Adrenal gland (tissue), 12 donors: ENCODE measurements around the gene SLC5A10. TPM values are rescaled to one million over a fixed set of nuclear protein-coding genes. Genes with fewer than 3 reads are reported as not detected.
A peak's percentile ranks its signal among the peaks of the same experiment; 100 is the strongest.

Experiments used
- DNase-seq, 7 donors: peaks; one replicate each; pipeline ENCODE4 v3.0.0-alpha.2; 2019 to 2020
- H3K27ac ChIP-seq, 5 donors: fragments of 200-600 bp; sonication (generic) in 4 of 5; 1 replicate in 3 of 5; 2 replicates in 2 of 5; pipeline versions ENCODE4 v1.5.1 to v1.8.0; 2016 to 2020; ENCODE audit warnings: mild to moderate bottlenecking in 1 of 5
- H3K27me3 ChIP-seq: fragments of 200-600 bp; 2 replicates; pipeline ENCODE4 v1.8.0; 2021
- H3K36me3 ChIP-seq, 2 donors: fragments of 200-600 bp; replicated peaks in 1 of 2; 1 replicate in 1 of 2; 2 replicates in 1 of 2; pipeline versions ENCODE4 v1.5.1 to v1.8.0; 2018 to 2022
- H3K4me1 ChIP-seq, 2 donors: fragments of 200-600 bp; replicated peaks in 1 of 2; 1 replicate in 1 of 2; 2 replicates in 1 of 2; pipeline versions ENCODE4 v1.5.1 to v1.8.0; 2018 to 2021
- H3K4me3 ChIP-seq, 4 donors: fragments of 200-600 bp; sonication (generic) in 3 of 4; one replicate each; pipeline ENCODE4 v1.5.1; 2016 to 2018
- H3K9me3 ChIP-seq, 3 donors: fragments of 200-600 bp; sonication (generic) in 1 of 3; replicated peaks in 1 of 3; 1 replicate in 2 of 3; 2 replicates in 1 of 3; pipeline versions ENCODE4 v1.5.1 to v1.8.0; 2016 to 2021
- CTCF ChIP-seq, 6 experiments: fragments of 450-650 bp in 4 of 6; fragments of 200-600 bp in 2 of 6; sonication (generic) in 1 of 6; IDR thresholded peaks; 1 replicate in 5 of 6; 2 replicates in 1 of 6; pipeline versions ENCODE4 v1.5.1 to v1.8.0; 2016 to 2021; ENCODE audit warnings: antibody characterized with exemption in 6 of 6, mild to moderate bottlenecking in 2 of 6, moderate library complexity in 1 of 6
- POLR2A ChIP-seq, 2 donors: fragments of 450-650 bp; IDR thresholded peaks; one replicate each; pipeline ENCODE4 v1.6.1; 2017; ENCODE audit warnings: antibody characterized with exemption in 2 of 2, mild to moderate bottlenecking in 2 of 2, moderate library complexity in 1 of 2
- WGBS, 4 donors: extraction: QIAGEN DNeasy Blood & Tissue Kit in 2 of 4; methylation state at CpG; one replicate each; pipeline versions ENCODE4 v1.1.5 to v1.1.7; 2013 to 2017; 5-methylcytosine and 5-hydroxymethylcytosine counted together
- intact Hi-C, 2 donors: fragments of 100-400 bp; cut with DNase I; formaldehyde crosslinking; loops; one replicate each; pipeline versions ENCODE4 v1.14.1 to v1.15.0; 2022 to 2023
- polyA plus RNA-seq, 3 donors: library from polyadenylated mRNA; stranded (reverse); fragments of 200-250 nt in 2 of 3; fragments of 350-450 nt in 1 of 3; fragmentation: Illumina TruSeq in 1 of 3; extraction: RNeasy Lipid Tissue Mini Kit (QIAGEN cat#74804) in 1 of 3; gene quantifications; one replicate each; pipeline ENCODE4 v1.2.3, GENCODE V29; 2013 to 2014
- total RNA-seq, 9 donors: library from RNA; depleted of rRNA in 4 of 9; stranded (reverse); fragments of >200 nt in 4 of 9; fragments of 120-200 nt in 1 of 9; fragmentation: NEBNext Ultra II Directional in 1 of 9; extraction: Animal tissue kit (Norgen Biotek cat#: 25700) in 1 of 9; gene quantifications; one replicate each; pipeline versions ENCODE4 v1.1.0 to v1.2.4, GENCODE V29; 2013 to 2023
- donor health status: healthy with polysubstance abuse.
- donor health status: Bipolar disorder and iron deficiency.
- donor health status: DM: yes; HTN: yes; CAD: no.
- donor health status: DM: no; HTN: no; CAD: no.
- donor health status: DM: no; HTN: no; CAD: no.
- donor health status: DM: yes; HTN: yes; CAD: no.

The SLC5A10 gene
- total and polyA plus RNA-seq, 12 donors, result 0.16 to 0.94 (median 0.22) TPM; not detected in 8

- Histone ChIP-seq H3K4me3 (no peak overlapping the region), H3K4me1 (no peaks in the 10 kb centered on the region), H3K9me3 (no peaks in the 10 kb centered on the region), H3K27me3 (no peaks in the 10 kb centered on the region), H3K27ac (no peak overlapping the region), H3K36me3 (no peaks in the 10 kb centered on the region)
- no peak for DNase-seq
- 84 to 97% (median 97%) methylated on average over 4 to 6 of the region's 6 CpGs for WGBS, 4 donors
- intact Hi-C loops, result no loop called here
- TF ChIP-seq POLR2A (IDR thresholded peaks at IDR 0.05), result no peak
- TF ChIP-seq CTCF (IDR thresholded peaks at IDR 0.05), result no peak
Measured at GRCh38 chr17:18981335-18981641, 29.3 kb downstream of the SLC5A10 start.

GRCh38 chr17:18981642-18982424, 29.9 kb downstream of the SLC5A10 start:
- H3K36me3 ChIP-seq, result no peaks in the 10 kb centered on the region
- WGBS, 4 donors, result 79 to 88% (median 82%) methylated on average over 15 to 30 of the region's 30 CpGs
- intact Hi-C loops, result no loop called here

GRCh38 chr17:18984273-18985114, 32.5 kb downstream of the SLC5A10 start:
- intact Hi-C loops, result no loop called here
- no peaks in the 10 kb centered on the region for H3K4me1 ChIP-seq
- no peaks in the 10 kb centered on the region for H3K27me3 ChIP-seq
- no peak overlapping the region for H3K4me3 ChIP-seq
- H3K9me3 ChIP-seq, result no peaks in the 10 kb centered on the region
- 93 to 96% (median 94%) methylated on average over 18 to 21 of the region's 21 CpGs for WGBS, 4 donors
- H3K36me3 ChIP-seq, result no peaks in the 10 kb centered on the region
- DNase-seq, result no peak
- TF ChIP-seq CTCF (IDR thresholded peaks at IDR 0.05), result no peak
- TF ChIP-seq POLR2A (IDR thresholded peaks at IDR 0.05), result no peak
- no peak overlapping the region for H3K27ac ChIP-seq

More at GRCh38 chr17:18981642-18982424, 29.9 kb downstream of the SLC5A10 start:
- TF ChIP-seq CTCF (IDR thresholded peaks at IDR 0.05) (no peak), POLR2A (IDR thresholded peaks at IDR 0.05) (no peak)
- Histone ChIP-seq H3K4me3 (no peak overlapping the region), H3K27ac (no peak overlapping the region), H3K27me3 (no peaks in the 10 kb centered on the region), H3K4me1 (no peaks in the 10 kb centered on the region), H3K9me3 (no peaks in the 10 kb centered on the region)
- peak in 4 of 7 donors; percentile 31 to 39 (median 33) for DNase-seq

DNA sequence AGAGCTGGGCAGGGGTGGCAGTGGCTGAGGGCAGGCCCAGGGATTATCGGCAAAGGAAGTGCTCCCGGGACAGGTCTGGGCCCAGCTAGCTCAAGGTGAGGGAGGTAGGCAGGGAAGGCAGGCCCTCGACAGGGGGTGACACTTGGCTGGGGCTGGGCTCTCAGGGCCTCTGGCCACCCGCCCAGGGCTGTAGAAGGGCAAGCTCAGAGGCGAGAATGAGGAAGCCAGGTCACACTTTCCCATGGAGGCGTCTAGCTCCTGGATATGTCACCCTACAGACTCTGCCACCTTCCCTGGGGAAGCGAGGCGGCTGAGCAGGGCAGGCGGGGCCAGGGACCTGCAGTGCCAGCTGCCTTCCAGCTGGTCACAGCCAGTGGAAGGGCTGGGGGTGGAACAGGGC, 33.5 kb downstream of the SLC5A10 start:
- DNase-seq, result no peak
- no peaks in the 10 kb centered on the region for H3K9me3 ChIP-seq
- H3K27me3 ChIP-seq, result no peaks in the 10 kb centered on the region
- H3K4me1 ChIP-seq, result no peaks in the 10 kb centered on the region
- H3K27ac ChIP-seq, result no peak overlapping the region
- intact Hi-C loops, result no loop called here
- WGBS, 4 donors, result 95 to 100% (median 97%) methylated on average over 3 to 9 of the region's 9 CpGs; no CpG with 5 or more reads in 1 of the 4 donors
- TF ChIP-seq POLR2A (IDR thresholded peaks at IDR 0.05) (no peak), CTCF (IDR thresholded peaks at IDR 0.05) (no peak)
- no peak overlapping the region for H3K4me3 ChIP-seq
- H3K36me3 ChIP-seq, result no peaks in the 10 kb centered on the region
